D341Med (cell line): ENCODE measurements around the gene WBP2NL.
"Not testable (repeated sequence)": the region's sequence is repeated elsewhere in the genome, so short reads cannot be mapped to it uniquely, and the experiment has no call there.

Source experiments
- DNase-seq: peaks from one replicate; pipeline ENCODE4 v3.0.0; 2012; ENCODE audit warnings: low spot score

Gene WBP2NL

DNA sequence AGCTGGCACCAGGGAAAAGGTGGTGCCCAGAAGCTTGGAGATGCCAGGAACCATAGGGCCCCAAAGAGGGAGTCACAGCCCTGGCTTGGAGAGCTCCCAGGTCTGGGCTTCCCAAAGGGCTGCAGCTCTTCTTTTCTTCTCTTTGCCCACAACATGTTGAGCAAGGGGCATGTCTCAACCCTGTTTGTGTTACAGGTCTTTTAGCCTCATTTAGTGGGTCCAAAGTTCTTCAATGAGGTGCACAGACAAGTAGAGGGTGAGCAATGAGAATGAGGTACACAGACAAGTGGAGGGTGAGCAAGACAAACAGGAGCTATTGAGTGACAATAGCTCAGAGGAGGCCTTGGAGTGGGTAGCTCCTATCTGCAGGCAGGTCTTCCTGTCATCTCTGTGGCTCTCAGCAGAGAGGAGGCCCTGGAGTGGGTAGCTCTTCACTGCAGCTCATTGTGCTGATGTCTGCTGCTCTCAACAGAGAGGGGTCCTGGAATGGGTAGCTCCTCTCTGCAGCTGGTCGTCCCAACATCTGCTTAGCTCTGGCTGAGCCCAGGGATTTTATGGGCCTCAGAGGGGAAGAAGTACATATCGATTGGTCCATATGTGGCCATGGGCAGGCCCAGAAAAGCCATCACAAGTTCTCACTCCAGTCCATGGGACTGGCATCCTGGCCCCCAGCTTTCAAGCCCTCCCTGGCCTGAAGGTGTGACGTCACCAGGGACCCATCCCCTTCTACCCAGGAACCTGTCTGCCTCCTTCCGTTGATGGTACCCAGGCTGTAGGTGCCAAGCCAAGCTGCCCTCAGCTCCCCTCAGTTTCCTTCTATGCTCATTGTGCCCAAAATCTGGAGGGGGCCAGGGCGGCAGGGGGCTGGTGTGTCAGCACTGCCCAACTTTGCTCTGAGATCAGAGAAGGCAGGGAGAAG is 34.9 kb downstream of the WBP2NL start:
- DNase-seq = no peak

DNA sequence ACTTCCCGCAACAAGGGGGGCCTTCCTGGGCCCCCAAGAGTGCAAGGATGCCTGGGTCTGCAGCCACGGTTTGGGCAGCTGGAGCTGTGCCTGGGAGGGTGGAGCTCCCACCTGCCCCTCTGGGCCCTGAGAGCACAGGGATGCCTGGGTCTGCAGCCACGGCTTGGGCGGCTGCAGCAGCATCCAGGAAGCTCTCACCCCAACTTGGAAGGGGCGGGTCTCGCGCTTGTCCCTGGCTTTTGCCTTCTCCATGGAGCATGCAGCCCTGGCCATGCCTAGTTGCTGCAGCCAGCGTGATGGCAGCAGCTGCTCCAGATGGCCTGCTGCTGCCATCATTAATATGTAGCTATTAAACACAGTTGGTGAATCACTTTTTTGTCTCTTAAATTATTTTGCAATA is 36.7 kb downstream of the WBP2NL start:
- DNase-seq = no peak

DNA sequence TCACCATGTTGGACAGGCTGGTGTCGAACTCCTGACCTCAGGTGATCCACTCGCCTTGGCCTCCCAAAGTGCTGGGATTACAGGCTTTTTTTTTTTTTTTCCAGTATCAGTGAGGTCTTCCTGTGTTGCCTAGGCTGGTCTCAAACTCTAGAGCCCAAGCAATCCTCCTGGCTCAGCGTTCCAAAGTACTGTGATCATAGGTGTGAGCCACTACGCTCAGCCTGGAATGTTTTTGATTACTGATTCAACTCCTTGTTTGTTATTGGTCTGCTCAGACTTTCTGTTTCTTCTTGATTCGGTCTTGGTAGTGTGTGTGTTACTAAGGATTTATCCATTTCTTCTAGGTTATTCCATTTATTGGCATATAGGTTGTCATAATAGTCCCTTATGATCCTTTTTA is 40.7 kb downstream of the WBP2NL start:
- no peak for DNase-seq

DNA sequence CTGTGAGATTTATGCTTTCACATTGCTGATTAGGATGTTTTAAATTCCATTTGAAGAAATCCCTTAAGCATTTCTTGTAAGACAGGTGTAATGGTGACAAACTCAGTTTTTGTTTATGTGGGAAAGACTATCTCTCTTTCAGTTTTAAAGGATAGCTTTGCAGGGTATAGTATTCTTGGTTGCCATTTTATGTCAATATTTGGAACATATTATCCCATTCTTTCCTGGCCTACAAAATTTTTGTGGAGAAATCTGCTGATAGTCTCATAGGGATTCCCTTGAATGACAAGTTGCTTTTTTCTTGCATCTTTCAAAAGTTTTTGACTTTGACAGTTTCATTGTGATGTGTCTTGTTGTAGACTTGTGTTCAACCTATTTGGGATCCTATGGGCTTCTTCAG is 43.2 kb downstream of the WBP2NL start:
- DNase-seq = no peak

DNA sequence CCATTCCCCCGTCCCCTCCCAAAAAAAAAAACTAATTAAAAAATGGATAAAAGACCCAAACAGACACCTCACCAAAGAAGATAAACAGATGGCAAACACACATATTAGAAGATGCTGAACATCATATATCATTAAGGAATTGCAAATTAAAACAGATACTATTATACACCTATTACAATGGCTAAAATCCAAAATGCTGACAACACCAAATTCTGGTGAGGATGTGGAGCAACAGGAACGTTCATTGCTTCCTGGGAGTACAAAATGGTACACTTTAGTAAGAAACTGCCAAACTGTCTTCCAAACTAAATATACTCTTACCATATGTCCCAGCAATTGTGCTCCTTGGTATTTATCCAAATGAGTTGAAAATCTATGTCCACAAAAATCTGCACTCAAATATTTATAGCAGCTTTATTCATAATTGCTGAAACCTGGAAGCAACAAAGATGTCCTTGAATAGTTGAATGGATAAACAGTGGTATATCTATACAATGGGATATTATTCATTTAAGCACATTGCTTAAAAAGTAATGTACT is 52.1 kb downstream of the WBP2NL start:
- no peak for DNase-seq

GRCh38 chr22:42052765-42053164 is 54.2 kb downstream of the WBP2NL start:
- DNase-seq = no peak

GRCh38 chr22:42056757-42057511 is 58.3 kb downstream of the WBP2NL start:
- DNase-seq = no peak

DNA sequence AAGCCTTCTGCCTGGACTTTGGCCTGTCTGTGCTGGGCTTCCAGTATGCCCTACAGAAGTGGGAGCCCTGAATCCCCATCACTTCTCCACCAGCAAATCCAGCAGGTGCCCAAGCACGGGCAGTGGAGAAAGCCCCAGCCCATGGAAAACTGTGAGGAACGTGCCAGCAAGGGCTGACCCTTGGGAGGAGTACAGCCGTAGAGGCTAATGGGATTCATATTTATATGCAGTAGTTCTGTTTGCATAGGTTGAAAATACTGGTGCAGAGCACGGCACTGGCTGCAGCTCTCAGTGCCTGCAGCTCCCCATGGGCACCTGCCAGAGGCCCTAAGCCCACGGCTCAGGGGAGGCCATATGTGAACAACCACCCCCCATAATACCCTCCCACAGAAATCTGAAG is 61.9 kb downstream of the WBP2NL start:
- peak; percentile 6 for DNase-seq

DNA sequence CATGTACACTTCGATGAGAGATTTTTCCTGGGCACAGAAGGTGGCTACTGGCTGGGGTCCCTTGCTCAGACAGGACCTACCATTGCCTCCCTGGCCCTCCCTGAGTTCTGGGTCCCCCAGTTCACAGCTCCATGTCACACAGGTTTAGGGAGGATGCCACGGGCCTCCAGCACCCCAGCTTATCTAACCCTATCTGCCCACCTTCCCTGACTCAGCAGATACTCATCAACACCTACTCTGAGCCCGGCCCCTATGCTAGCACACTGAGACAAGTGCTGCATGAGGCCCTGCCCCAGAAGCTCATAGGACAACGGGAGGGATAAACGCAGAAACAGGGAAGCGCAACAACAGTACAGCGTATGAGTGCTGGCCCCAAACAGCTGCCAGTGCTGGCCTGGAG is 62.5 kb downstream of the WBP2NL start:
- DNase-seq = peak; percentile 12

DNA sequence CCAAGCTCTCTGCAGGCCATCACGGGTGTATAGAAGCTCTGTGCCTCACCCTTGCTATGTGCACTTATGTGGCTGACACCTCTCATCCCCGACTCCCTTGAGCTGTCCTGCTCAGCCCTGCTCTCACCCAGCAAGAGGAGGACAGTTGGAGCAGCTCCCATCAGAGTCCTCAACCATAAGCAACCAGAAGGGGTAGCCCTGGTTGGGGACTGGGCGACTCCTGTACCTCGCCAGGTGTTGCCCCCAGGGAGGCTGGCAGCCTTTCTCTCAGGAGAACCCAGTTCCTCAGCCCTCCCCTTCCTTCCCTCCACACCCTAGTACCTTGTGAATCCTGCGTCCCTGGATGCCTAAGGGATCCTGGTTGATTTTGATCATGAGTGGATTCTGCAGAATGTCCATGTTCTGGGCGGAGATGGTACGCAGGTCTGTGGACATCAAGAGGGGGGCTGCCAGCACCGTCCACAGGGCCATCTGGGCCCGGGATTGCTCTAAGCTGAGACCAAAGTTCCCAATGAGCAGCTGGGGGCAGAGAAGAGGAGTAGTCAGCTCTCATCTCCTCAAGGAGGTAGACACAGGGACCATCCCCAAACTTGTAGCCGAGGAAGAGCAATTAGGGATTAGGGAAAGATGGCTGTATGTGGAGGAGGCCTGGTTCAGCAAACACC is 64.0 kb downstream of the WBP2NL start:
- DNase-seq = peak; percentile 12

- DNase-seq = peak; percentile 7
These were observed 66.0 kb downstream of the WBP2NL start for GRCh38 chr22:42064629-42065028.

GRCh38 chr22:42065438-42066125 is 67.0 kb downstream of the WBP2NL start:
- DNase-seq = peak; percentile 8

DNA sequence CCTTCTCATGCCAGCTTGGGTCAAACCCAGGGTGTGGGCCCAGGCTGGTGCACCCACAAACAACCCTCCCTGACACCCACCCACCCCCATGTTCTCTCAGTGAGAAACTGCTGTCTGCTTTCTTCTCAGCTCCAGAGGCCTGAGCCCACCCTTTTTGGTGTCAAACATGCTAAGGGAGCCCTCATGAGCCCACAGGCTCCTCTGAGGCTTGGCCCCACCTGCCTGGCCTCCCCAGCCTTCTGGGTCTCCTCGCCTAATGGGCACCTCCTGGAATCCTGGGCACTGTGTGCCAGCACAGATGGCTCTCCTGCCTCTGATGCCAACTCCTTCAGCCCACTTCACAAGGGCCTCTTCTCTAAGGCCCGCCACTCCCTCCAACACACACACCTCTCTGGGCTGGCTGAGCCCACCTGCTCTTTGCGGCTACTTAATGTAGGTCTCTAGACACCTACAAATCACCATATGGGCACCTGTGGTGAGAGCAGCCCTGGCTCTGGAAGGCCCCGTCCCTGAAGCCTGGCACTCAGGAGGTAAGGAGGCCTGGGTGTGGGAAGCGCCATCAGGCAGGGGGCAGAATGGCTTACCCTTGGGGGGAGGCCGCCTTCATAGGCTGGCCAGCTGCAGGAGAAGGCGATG is 67.7 kb downstream of the WBP2NL start:
- peak; percentile 7 for DNase-seq

DNA sequence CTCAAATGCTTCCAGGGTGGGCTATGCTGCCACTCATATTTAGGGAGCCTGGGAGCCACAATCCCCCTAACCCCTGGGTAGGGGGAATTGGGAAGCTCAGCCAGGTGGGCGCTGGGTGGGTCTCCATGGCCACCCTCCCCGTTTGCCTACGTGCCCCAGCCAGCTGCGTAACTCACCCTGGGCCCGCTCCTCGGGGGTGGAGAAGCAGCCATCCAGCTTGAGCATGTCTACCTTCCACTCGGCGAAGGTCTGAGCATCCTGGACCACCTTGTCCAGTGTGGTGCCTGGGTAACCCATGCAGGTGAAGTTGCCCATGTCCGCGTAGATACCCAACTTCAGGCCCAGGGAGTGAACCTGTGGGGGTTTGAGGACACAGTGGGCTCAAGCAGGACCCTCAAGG is 68.3 kb downstream of the WBP2NL start:
- DNase-seq = no peak

DNA sequence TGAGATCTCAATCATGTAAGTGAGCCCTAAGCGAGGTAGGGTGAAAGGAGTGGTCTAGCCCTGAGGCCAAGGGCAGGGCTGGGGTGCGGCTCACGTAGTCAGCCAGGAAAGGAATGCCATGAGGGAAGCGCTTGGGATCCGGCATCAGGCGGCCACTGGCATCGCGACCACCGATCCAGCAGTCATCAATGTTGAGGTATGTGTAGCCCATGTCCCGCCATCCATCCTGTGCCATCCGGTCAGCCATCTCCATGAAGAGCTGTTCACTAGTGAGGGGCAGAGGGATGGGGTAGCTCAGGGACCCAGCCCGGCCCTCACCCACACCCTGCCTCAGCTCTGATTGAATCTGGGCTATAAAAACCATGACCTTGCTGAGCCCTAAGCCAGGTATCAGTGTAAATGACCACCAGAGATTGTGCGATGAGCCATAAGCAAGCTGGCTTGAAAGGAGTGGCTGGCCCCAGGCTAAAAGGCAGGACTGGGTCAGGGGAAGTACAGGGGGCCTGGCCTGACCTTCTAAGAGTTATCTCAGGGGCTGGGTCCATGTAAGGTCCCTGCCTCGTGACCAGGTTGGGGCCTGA is 69.2 kb downstream of the WBP2NL start:
- peak; percentile 5 for DNase-seq

DNA sequence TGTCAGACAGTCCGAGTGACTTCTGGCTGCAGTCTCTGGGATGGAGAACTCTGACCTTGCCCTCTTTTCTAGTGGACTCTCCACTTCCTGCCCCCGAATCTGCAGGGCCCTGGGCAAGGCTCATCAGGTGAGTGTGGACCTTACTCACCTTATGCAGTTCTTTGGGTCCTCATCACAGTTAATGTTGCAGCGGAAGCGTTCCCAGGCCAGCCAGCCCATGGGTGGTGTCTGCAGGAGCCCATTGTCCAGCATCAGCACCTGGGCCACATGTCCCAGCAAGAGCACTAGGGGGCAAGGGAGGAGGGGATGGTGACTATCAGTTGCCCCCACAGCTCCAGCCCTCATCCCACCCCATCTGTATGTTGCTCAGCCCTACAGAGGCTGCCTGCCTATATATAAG is 69.7 kb downstream of the WBP2NL start:
- DNase-seq = no peak

GRCh38 chr22:42069801-42070516 is 71.4 kb downstream of the WBP2NL start:
- DNase-seq = peak; percentile 18

GRCh38 chr22:42070517-42071422 is 72.2 kb downstream of the WBP2NL start, which contains the start of gene NAGA:
Gene NAGA, minus strand, starts transcription at chr22:42070812. Its CDS starts 515 bp downstream, at chr22:42070297.
- DNase-seq = peak; percentile 98

- not testable (repeated sequence) for DNase-seq
These were observed 72.9 kb downstream of the WBP2NL start for GRCh38 chr22:42071508-42071907.
